ENCODE data around the gene KLF9. TPM values are rescaled to one million over a fixed set of nuclear protein-coding genes. Genes with fewer than 3 reads are reported as not detected.

The KLF9 gene
- 10 to 100 TPM; 23.7 to 24.5 TPM for total RNA-seq

- DNase-seq = peak; percentile 96
- Mint-ChIP-seq H3K4me1 (ENCODE audit: low read depth) (peaks cover 37% of the 10 kb centered on the region), H3K27me3 (peaks cover 2% of the 10 kb centered on the region), H3K4me3 (peak within 1 kb of the TSS; percentile 97), H3K36me3 (peaks cover 19% of the 10 kb centered on the region), H3K27ac (peak within 1 kb of the TSS; percentile 100), H3K9me3 (no peaks in the 10 kb centered on the region)
- CTCF ChIA-PET = interaction anchor here (0.7 to 1.5 kb wide), 3 partner anchors 8 to 188 kb away, joined by 3 to 13 read pairs (median 3); no protein-coding TSS in a partner anchor
- POLR2A ChIA-PET = interaction anchor here (0.5 to 1.3 kb wide), 6 partner anchors 9 to 152 kb away, joined by 3 to 7 read pairs (median 3); no protein-coding TSS in a partner anchor
- intact Hi-C loops (cut with micrococcal nuclease) = loop anchor here (2.0 to 10.0 kb wide), 6 partner anchors 15 to 1951 kb away; partner anchors contain the start of genes CEMIP2 and ZFAND5
These were observed at the start of gene KLF9 for GRCh38 chr9:70413799-70414775. Gene KLF9 (minus strand): TSS chr9:70414657. CDS start chr9:70413363, 1,294 bp downstream.

GRCh38 chr9:70463877-70464276 is 49.4 kb upstream of the KLF9 start:
- Mint-ChIP-seq H3K9me3 (no peaks in the 10 kb centered on the region), H3K27me3 (no peaks in the 10 kb centered on the region), H3K4me1 (ENCODE audit: low read depth) (peaks cover 34% of the 10 kb centered on the region), H3K4me3 (no peak overlapping the region), H3K27ac (no peak overlapping the region), H3K36me3 (no peaks in the 10 kb centered on the region)
- ChIA-PET CTCF (no interaction called here), POLR2A (no interaction called here)
- intact Hi-C loops (cut with micrococcal nuclease) = no loop called here
- no peak for DNase-seq

- peaks cover 19% of the 10 kb centered on the region for H3K4me1 Mint-ChIP-seq (ENCODE audit: low read depth)
- no peaks in the 10 kb centered on the region for H3K27me3 Mint-ChIP-seq
- POLR2A ChIA-PET = no interaction called here
- DNase-seq = no peak
- H3K9me3 Mint-ChIP-seq = no peaks in the 10 kb centered on the region
- no peak overlapping the region for H3K4me3 Mint-ChIP-seq
- intact Hi-C loops (cut with micrococcal nuclease) = no loop called here
- no peaks in the 10 kb centered on the region for H3K36me3 Mint-ChIP-seq
- CTCF ChIA-PET = no interaction called here
- H3K27ac Mint-ChIP-seq = no peak overlapping the region
These were observed 47.8 kb upstream of the KLF9 start for GRCh38 chr9:70462300-70462699.

- H3K4me1 Mint-ChIP-seq (ENCODE audit: low read depth) = peaks cover 2% of the 10 kb centered on the region
- CTCF ChIA-PET = no interaction called here
- POLR2A ChIA-PET = no interaction called here
- no peak overlapping the region for H3K4me3 Mint-ChIP-seq
- no peak for DNase-seq
- no peaks in the 10 kb centered on the region for H3K27me3 Mint-ChIP-seq
- intact Hi-C loops (cut with micrococcal nuclease) = no loop called here
- H3K9me3 Mint-ChIP-seq = no peaks in the 10 kb centered on the region
- H3K27ac Mint-ChIP-seq = no peak overlapping the region
- no peaks in the 10 kb centered on the region for H3K36me3 Mint-ChIP-seq
These were observed 42.8 kb upstream of the KLF9 start for GRCh38 chr9:70457235-70457634.

- Mint-ChIP-seq H3K9me3 (no peaks in the 10 kb centered on the region), H3K27me3 (no peaks in the 10 kb centered on the region), H3K36me3 (no peaks in the 10 kb centered on the region), H3K27ac (no peak overlapping the region), H3K4me3 (no peak overlapping the region), H3K4me1 (ENCODE audit: low read depth) (peaks cover 2% of the 10 kb centered on the region)
- CTCF ChIA-PET = no interaction called here
- POLR2A ChIA-PET = no interaction called here
- no peak for DNase-seq
- intact Hi-C loops (cut with micrococcal nuclease) = no loop called here
These were observed 41.7 kb upstream of the KLF9 start for GRCh38 chr9:70455993-70456704.

- H3K27ac Mint-ChIP-seq = no peak overlapping the region
- CTCF ChIA-PET = no interaction called here
- no peak overlapping the region for H3K4me3 Mint-ChIP-seq
- no peaks in the 10 kb centered on the region for H3K9me3 Mint-ChIP-seq
- H3K36me3 Mint-ChIP-seq = no peaks in the 10 kb centered on the region
- DNase-seq = no peak
- H3K27me3 Mint-ChIP-seq = no peaks in the 10 kb centered on the region
- peaks cover 2% of the 10 kb centered on the region for H3K4me1 Mint-ChIP-seq (ENCODE audit: low read depth)
- intact Hi-C loops (cut with micrococcal nuclease) = no loop called here
- POLR2A ChIA-PET = no interaction called here
These were observed 37.9 kb upstream of the KLF9 start for GRCh38 chr9:70452365-70452764.

- H3K36me3 Mint-ChIP-seq = no peaks in the 10 kb centered on the region
- H3K4me1 Mint-ChIP-seq (ENCODE audit: low read depth) = peaks cover 2% of the 10 kb centered on the region
- CTCF ChIA-PET = no interaction called here
- no peak overlapping the region for H3K4me3 Mint-ChIP-seq
- intact Hi-C loops (cut with micrococcal nuclease) = no loop called here
- no peak for DNase-seq
- H3K27me3 Mint-ChIP-seq = no peaks in the 10 kb centered on the region
- H3K9me3 Mint-ChIP-seq = no peaks in the 10 kb centered on the region
- no peak overlapping the region for H3K27ac Mint-ChIP-seq
- POLR2A ChIA-PET = no interaction called here
These were observed 37.3 kb upstream of the KLF9 start for GRCh38 chr9:70451765-70452164.

- intact Hi-C loops (cut with micrococcal nuclease) = no loop called here
- ChIA-PET POLR2A (no interaction called here), CTCF (no interaction called here)
These were observed 36.3 kb upstream of the KLF9 start for GRCh38 chr9:70450738-70451137.

GRCh38 chr9:70449461-70449860 is 35.0 kb upstream of the KLF9 start:
- no peaks in the 10 kb centered on the region for H3K36me3 Mint-ChIP-seq
- no peak for DNase-seq
- ChIA-PET POLR2A (no interaction called here), CTCF (no interaction called here)
- no peaks in the 10 kb centered on the region for H3K27me3 Mint-ChIP-seq
- no peaks in the 10 kb centered on the region for H3K9me3 Mint-ChIP-seq
- intact Hi-C loops (cut with micrococcal nuclease) = no loop called here
- H3K4me3 Mint-ChIP-seq = no peak overlapping the region
- H3K27ac Mint-ChIP-seq = no peak overlapping the region
- no peaks in the 10 kb centered on the region for H3K4me1 Mint-ChIP-seq (ENCODE audit: low read depth)

More at GRCh38 chr9:70450738-70451137, 36.3 kb upstream of the KLF9 start:
- DNase-seq = no peak
- peaks cover 2% of the 10 kb centered on the region for H3K4me1 Mint-ChIP-seq (ENCODE audit: low read depth)
- no peak overlapping the region for H3K4me3 Mint-ChIP-seq
- H3K9me3 Mint-ChIP-seq = no peaks in the 10 kb centered on the region
- no peaks in the 10 kb centered on the region for H3K27me3 Mint-ChIP-seq
- H3K27ac Mint-ChIP-seq = no peak overlapping the region
- no peaks in the 10 kb centered on the region for H3K36me3 Mint-ChIP-seq

GRCh38 chr9:70448919-70449318 is 34.5 kb upstream of the KLF9 start:
- H3K9me3 Mint-ChIP-seq = no peaks in the 10 kb centered on the region
- H3K4me3 Mint-ChIP-seq = no peak overlapping the region
- no peak overlapping the region for H3K27ac Mint-ChIP-seq
- ChIA-PET POLR2A (no interaction called here), CTCF (no interaction called here)
- H3K4me1 Mint-ChIP-seq (ENCODE audit: low read depth) = no peaks in the 10 kb centered on the region
- no peaks in the 10 kb centered on the region for H3K27me3 Mint-ChIP-seq
- intact Hi-C loops (cut with micrococcal nuclease) = no loop called here
- H3K36me3 Mint-ChIP-seq = no peaks in the 10 kb centered on the region
- no peak for DNase-seq

- CTCF ChIA-PET = no interaction called here
- no peaks in the 10 kb centered on the region for H3K36me3 Mint-ChIP-seq
- intact Hi-C loops (cut with micrococcal nuclease) = no loop called here
These were observed 30.4 kb upstream of the KLF9 start for GRCh38 chr9:70444904-70445303.

GRCh38 chr9:70442328-70442848 is 27.9 kb upstream of the KLF9 start:
- ChIA-PET POLR2A (no interaction called here), CTCF (interaction anchor here (0.6 kb wide), 1 partner anchor 23 kb away, joined by 4 read pairs; no protein-coding TSS in a partner anchor)
- H3K9me3 Mint-ChIP-seq = no peaks in the 10 kb centered on the region
- no peak overlapping the region for H3K4me3 Mint-ChIP-seq
- no peaks in the 10 kb centered on the region for H3K27me3 Mint-ChIP-seq
- no peak overlapping the region for H3K27ac Mint-ChIP-seq
- intact Hi-C loops (cut with micrococcal nuclease) = no loop called here
- DNase-seq = no peak
- no peaks in the 10 kb centered on the region for H3K36me3 Mint-ChIP-seq
- H3K4me1 Mint-ChIP-seq (ENCODE audit: low read depth) = peaks cover 10% of the 10 kb centered on the region

More at GRCh38 chr9:70444904-70445303, 30.4 kb upstream of the KLF9 start:
- no peaks in the 10 kb centered on the region for H3K9me3 Mint-ChIP-seq
- no peaks in the 10 kb centered on the region for H3K27me3 Mint-ChIP-seq
- peaks cover 2% of the 10 kb centered on the region for H3K4me1 Mint-ChIP-seq (ENCODE audit: low read depth)
- POLR2A ChIA-PET = no interaction called here
- DNase-seq = no peak
- H3K27ac Mint-ChIP-seq = no peak overlapping the region
- H3K4me3 Mint-ChIP-seq = no peak overlapping the region

All from activated CD4-positive, alpha-beta memory T cell treated with anti-CD3 and anti-CD28 coated beads for 36 hours (primary cell).